ENCODE measurements around the gene HPS1. TPM values are rescaled to one million over a fixed set of nuclear protein-coding genes. Genes with fewer than 3 reads are reported as not detected.

HPS1 gene
- total RNA-seq = 86.3 TPM
- long read RNA-seq, transcript HPS1-201 (20 exons, 3,703 nt) = major isoform, 24 of 171 reads
- long read RNA-seq, partial matches to known transcripts = 71 of 171 reads
- long read RNA-seq, other reads (novel, unspliced or antisense) = 70 of 171 reads

GRCh38 chr10:98446661-98447221 is at the start of gene HPS1:
TSS of gene HPS1 (minus strand) at chr10:98446935. CDS start at chr10:98443240, 3,695 bp downstream.
- peaks cover 20% of the 10 kb centered on the region for H3K4me1 ChIP-seq
- peak within 1 kb of the TSS; percentile 73 for H3K4me3 ChIP-seq
- peaks cover 31% of the 10 kb centered on the region for H3K36me3 ChIP-seq
- peak; percentile 97 to 98 for ATAC-seq
- no peaks in the 10 kb centered on the region for H3K9me3 ChIP-seq
- peak; percentile 90 for DNase-seq
- H3K27me3 ChIP-seq (ENCODE audit: low read depth) = no peaks in the 10 kb centered on the region
- TF ChIP-seq CTCF (IDR thresholded peaks at IDR 0.05) = no peak
- intact Hi-C loops (cut with DNase I) = no loop called here
- H3K27ac ChIP-seq = peak within 1 kb of the TSS; percentile 86

- Histone ChIP-seq H3K4me1 (no peaks in the 10 kb centered on the region), H3K27ac (no peak overlapping the region), H3K36me3 (no peaks in the 10 kb centered on the region), H3K9me3 (peaks cover 9% of the 10 kb centered on the region), H3K27me3 (ENCODE audit: low read depth) (no peaks in the 10 kb centered on the region), H3K4me3 (no peak overlapping the region)
- no peak for DNase-seq
- ATAC-seq = no peak
- no peak for TF ChIP-seq CTCF (IDR thresholded peaks at IDR 0.05)
- intact Hi-C loops (cut with DNase I) = no loop called here
Measured at GRCh38 chr10:98492763-98493162, 46.0 kb upstream of the HPS1 start.

- peaks cover 1% of the 10 kb centered on the region for H3K9me3 ChIP-seq
- no peak for TF ChIP-seq CTCF (IDR thresholded peaks at IDR 0.05)
- DNase-seq (no peak), ATAC-seq (no peak)
- no peaks in the 10 kb centered on the region for H3K36me3 ChIP-seq
- no peaks in the 10 kb centered on the region for H3K27me3 ChIP-seq (ENCODE audit: low read depth)
- H3K4me1 ChIP-seq = no peaks in the 10 kb centered on the region
- intact Hi-C loops (cut with DNase I) = no loop called here
- H3K4me3 ChIP-seq = no peak overlapping the region
- no peak overlapping the region for H3K27ac ChIP-seq
Measured at GRCh38 chr10:98489561-98490481, 43.1 kb upstream of the HPS1 start.

- DNase-seq (no peak), ATAC-seq (no peak)
- no peak overlapping the region for H3K4me3 ChIP-seq
- H3K27ac ChIP-seq = no peak overlapping the region
- H3K27me3 ChIP-seq (ENCODE audit: low read depth) = no peaks in the 10 kb centered on the region
- H3K9me3 ChIP-seq = no peaks in the 10 kb centered on the region
- intact Hi-C loops (cut with DNase I) = no loop called here
- H3K4me1 ChIP-seq = no peaks in the 10 kb centered on the region
- H3K36me3 ChIP-seq = no peaks in the 10 kb centered on the region
- TF ChIP-seq CTCF (IDR thresholded peaks at IDR 0.05) = no peak
Measured at GRCh38 chr10:98488669-98489430, 42.1 kb upstream of the HPS1 start.

- no peak for DNase-seq
- Histone ChIP-seq H3K27me3 (ENCODE audit: low read depth) (no peaks in the 10 kb centered on the region), H3K4me1 (no peaks in the 10 kb centered on the region), H3K36me3 (no peaks in the 10 kb centered on the region), H3K27ac (no peak overlapping the region), H3K4me3 (no peak overlapping the region), H3K9me3 (no peaks in the 10 kb centered on the region)
- intact Hi-C loops (cut with DNase I) = no loop called here
- TF ChIP-seq CTCF (IDR thresholded peaks at IDR 0.05) = no peak
- ATAC-seq = no peak
Measured at GRCh38 chr10:98487649-98488048, 40.9 kb upstream of the HPS1 start.
